Neural cell (in vitro differentiated cells): ENCODE data around the gene ZNF775. TPM values are rescaled to one million over a fixed set of nuclear protein-coding genes. Genes with fewer than 3 reads are reported as not detected.

Source experiments
- H2AFZ ChIP-seq: fragments of 200-600, 300-800 bp; sonication (generic), shearing (Covaris generic); 2 replicates; pipeline ENCODE4 v1.6.0; 2014; ENCODE audit warnings: low read depth, mild to moderate bottlenecking, antibody characterized with exemption, low read length, moderate library complexity
- H3F3A ChIP-seq: fragments of 200-600 bp; shearing (Covaris generic); 2 replicates; pipeline ENCODE4 v1.6.1; 2016; ENCODE audit warnings: mild to moderate bottlenecking, moderate library complexity, mixed read lengths, antibody characterized with exemption, low read length; ENCODE audit not compliant: insufficient read depth, poor library complexity, severe bottlenecking
- H3K27ac ChIP-seq: fragments of 200-600, 300-800 bp; sonication (generic), shearing (Covaris generic); 2 replicates; pipeline ENCODE4 v1.5.1; 2014; ENCODE audit warnings: mild to moderate bottlenecking, low read length, moderate library complexity
- H3K27me3 ChIP-seq: fragments of 300-800, 200-600 bp; sonication (generic), shearing (Covaris generic); 2 replicates; pipeline ENCODE4 v1.6.0; 2014; ENCODE audit warnings: mild to moderate bottlenecking, low read depth, low read length, moderate library complexity; ENCODE audit not compliant: insufficient read depth
- H3K36me3 ChIP-seq: fragments of 300-800, 200-600 bp; sonication (generic), shearing (Covaris generic); 2 replicates; pipeline ENCODE4 v1.5.1; 2014; ENCODE audit warnings: mild to moderate bottlenecking, antibody characterized with exemption, low read length, moderate library complexity; ENCODE audit not compliant: insufficient read depth
- H3K4me2 ChIP-seq: fragments of 300-800, 200-600 bp; sonication (generic), shearing (Covaris generic); 2 replicates; pipeline ENCODE4 v1.6.0; 2014; ENCODE audit warnings: mild to moderate bottlenecking, low read length
- H3K4me3 ChIP-seq: fragments of 300-800, 200-600 bp; sonication (generic), shearing (Covaris generic); 2 replicates; pipeline ENCODE4 v1.5.1; 2014; ENCODE audit warnings: mild to moderate bottlenecking, low read length, moderate library complexity
- H3K79me2 ChIP-seq: fragments of 200-600 bp; shearing (Covaris generic); replicated peaks from 2 replicates; pipeline ENCODE4 v1.6.0; 2014; ENCODE audit warnings: mild to moderate bottlenecking, low read length, moderate library complexity; ENCODE audit not compliant: insufficient read depth
- H3K9ac ChIP-seq: fragments of 300-800, 200-600 bp; sonication (generic), shearing (Covaris generic); 2 replicates; pipeline ENCODE4 v1.6.1; 2016; ENCODE audit warnings: mild to moderate bottlenecking, low read length, mixed read lengths
- H3K9me2 ChIP-seq: fragments of 200-600 bp; shearing (Covaris generic); 2 replicates; pipeline ENCODE4 v1.6.1; 2016; ENCODE audit warnings: mild to moderate bottlenecking, low read length, mixed read lengths; ENCODE audit not compliant: insufficient read depth
- H3K9me3 ChIP-seq: fragments of 200-600, 300-800 bp; sonication (generic), shearing (Covaris generic); 2 replicates; pipeline ENCODE4 v1.6.1; 2016; ENCODE audit warnings: mild to moderate bottlenecking, mixed run types, low read length, moderate library complexity, mixed read lengths
- H4K20me1 ChIP-seq: fragments of 200-600 bp; shearing (Covaris generic); 2 replicates; pipeline ENCODE4 v1.6.1; 2016; ENCODE audit warnings: mild to moderate bottlenecking, mixed run types; ENCODE audit not compliant: insufficient read depth
- CTCF ChIP-seq: fragments of 450-650 bp; IDR thresholded peaks from 2 replicates; pipeline ENCODE4 v1.5.1; 2014; ENCODE audit warnings: antibody characterized with exemption, mild to moderate bottlenecking, moderate library complexity; ENCODE audit not compliant: poor library complexity, severe bottlenecking
- EP300 ChIP-seq: fragments of 450-650 bp; conservative IDR thresholded peaks from 2 replicates; pipeline ENCODE4 v1.6.1; 2014; ENCODE audit warnings: antibody characterized with exemption, mild to moderate bottlenecking, moderate library complexity; ENCODE audit not compliant: poor library complexity, severe bottlenecking
- EZH2 ChIP-seq: fragments of 200-600, 300-800 bp; shearing (Covaris generic), sonication (generic); IDR thresholded peaks from 2 replicates; pipeline ENCODE4 v1.6.1; 2014; ENCODE audit warnings: antibody characterized with exemption, low read length, borderline replicate concordance, mild to moderate bottlenecking; ENCODE audit not compliant: insufficient read depth, poor library complexity, severe bottlenecking
- MXI1 ChIP-seq: fragments of 450-650 bp; conservative IDR thresholded peaks from 2 replicates; pipeline ENCODE4 v1.6.1; 2014; ENCODE audit warnings: antibody characterized with exemption, mild to moderate bottlenecking; ENCODE audit not compliant: poor library complexity, severe bottlenecking
- POLR2AphosphoS5 ChIP-seq: IDR thresholded peaks from 2 replicates; pipeline ENCODE4 v1.6.1; 2012
- RAD21 ChIP-seq: fragments of 450-650 bp; conservative IDR thresholded peaks from 2 replicates; pipeline ENCODE4 v1.6.1; 2014; ENCODE audit warnings: antibody characterized with exemption, mild to moderate bottlenecking, moderate library complexity
- REST ChIP-seq: IDR thresholded peaks from 2 replicates; pipeline ENCODE4 v1.6.1; 2012; ENCODE audit warnings: borderline replicate concordance
- SMC3 ChIP-seq: fragments of 450-650 bp; conservative IDR thresholded peaks from 2 replicates; pipeline ENCODE4 v1.6.1; 2014; ENCODE audit warnings: antibody characterized with exemption, mild to moderate bottlenecking, moderate library complexity; ENCODE audit not compliant: poor library complexity
- TAF1 ChIP-seq: IDR thresholded peaks from 2 replicates; pipeline ENCODE4 v1.6.1; 2012; ENCODE audit warnings: low read depth
- polyA plus RNA-seq: library from polyadenylated mRNA; depleted of rRNA; stranded (reverse); fragments of >200 nt; gene quantifications from 2 replicates; pipeline ENCODE4 v1.2.3, GENCODE V29; 2014

ZNF775 gene
- polyA plus RNA-seq, 1 donor from 2014 or later, result 16.8 TPM

- no peak for TF ChIP-seq REST
- no peak for TF ChIP-seq CTCF
- no peak for TF ChIP-seq MXI1
- no peak for TF ChIP-seq SMC3
- TF ChIP-seq TAF1, result no peak
- TF ChIP-seq EP300, result no peak
- no peak for TF ChIP-seq POLR2AphosphoS5
- TF ChIP-seq RAD21, result no peak
- no peak for TF ChIP-seq EZH2
- Histone ChIP-seq H3K27me3 (no peaks in the 10 kb centered on the region), H3K9ac (no peak overlapping the region), H3K9me2 (no peaks in the 10 kb centered on the region), H3K79me2 (no peaks in the 10 kb centered on the region), H2AFZ (no peak overlapping the region), H4K20me1 (no peaks in the 10 kb centered on the region), H3K36me3 (no peaks in the 10 kb centered on the region), H3K9me3 (no peaks in the 10 kb centered on the region), H3K4me2 (no peak overlapping the region), H3K27ac (no peak overlapping the region), H3K4me3 (no peak overlapping the region), H3F3A (no peaks in the 10 kb centered on the region)
These were observed 32.5 kb downstream of the ZNF775 start for GRCh38 chr7:150411606-150412005.

GRCh38 chr7:150412016-150412415 is 32.9 kb downstream of the ZNF775 start:
- Histone ChIP-seq H3K27me3 (no peaks in the 10 kb centered on the region), H3K36me3 (no peaks in the 10 kb centered on the region), H3F3A (no peaks in the 10 kb centered on the region), H4K20me1 (no peaks in the 10 kb centered on the region), H3K27ac (no peak overlapping the region), H3K9me3 (no peaks in the 10 kb centered on the region), H3K4me3 (no peak overlapping the region), H2AFZ (no peak overlapping the region), H3K9me2 (no peaks in the 10 kb centered on the region), H3K79me2 (no peaks in the 10 kb centered on the region), H3K4me2 (no peak overlapping the region), H3K9ac (no peak overlapping the region)
- TF ChIP-seq MXI1, result no peak
- no peak for TF ChIP-seq CTCF
- TF ChIP-seq TAF1, result no peak
- no peak for TF ChIP-seq RAD21
- TF ChIP-seq REST, result no peak
